ENCODE data around the gene CAPN1.

GRCh38 chr11:65132238-65132987 lies 49.3 kb upstream of the CAPN1 start:
- TF ChIP-seq CTCF (IDR thresholded peaks at IDR 0.05; ENCODE audit: poor library complexity, severe bottlenecking) (no peak), EZH2 (IDR thresholded peaks at IDR 0.05; ENCODE audit: borderline replicate concordance, insufficient read depth, low read length, poor library complexity, severe bottlenecking) (no peak), TAF1 (IDR thresholded peaks at IDR 0.05; ENCODE audit: low read depth) (no peak), RAD21 (conservative IDR thresholded peaks at IDR 0.05) (no peak), EP300 (conservative IDR thresholded peaks at IDR 0.05; ENCODE audit: poor library complexity, severe bottlenecking) (no peak), SMC3 (conservative IDR thresholded peaks at IDR 0.05; ENCODE audit: poor library complexity) (no peak)
